ENCODE data around the gene ZNHIT6.

GRCh38 chr1:85756864-85757263 is 48.6 kb upstream of the ZNHIT6 start:
- TF ChIP-seq POLR2A (IDR thresholded peaks at IDR 0.05) = no peak
- TF ChIP-seq CTCF (IDR thresholded peaks at IDR 0.05) = no peak
